Stimulated activated CD8-positive, alpha-beta memory T cell treated with anti-CD3 and anti-CD28 coated beads, Interleukin-7, amount 100 ng/mL, for 48 hours (primary cell): ENCODE data around the gene PCDHA6.
"Not testable (repeated sequence)": the region's sequence is repeated elsewhere in the genome, so short reads cannot be mapped to it uniquely, and the experiment has no call there.

Experiments used
- DNase-seq, 2 donors: peaks; one replicate each; pipeline ENCODE4 v3.0.0-alpha.2; 2020; ENCODE audit warnings: low read depth in 1 of 2; ENCODE audit errors: extremely low read depth in 1 of 2

PCDHA6 gene

GRCh38 chr5:140821375-140822280 lies 6.1 kb upstream of the PCDHA6 start, which contains the start of gene PCDHA5:
PCDHA5 (plus strand) TSS chr5:140821613.
- DNase-seq: no peak

GRCh38 chr5:140822281-140822629 lies 5.5 kb upstream of the PCDHA6 start:
- no peak for DNase-seq

GRCh38 chr5:140822969-140823368 lies 4.8 kb upstream of the PCDHA6 start:
- not testable (repeated sequence) for DNase-seq

- no peak for DNase-seq
Observed at GRCh38 chr5:140823475-140823874, 4.3 kb upstream of the PCDHA6 start.

GRCh38 chr5:140828362-140828737 lies 590 bp downstream of the PCDHA6 start:
- no peak for DNase-seq

- DNase-seq: not testable (repeated sequence)
Observed at GRCh38 chr5:140829511-140830501, 2.0 kb downstream of the PCDHA6 start.

GRCh38 chr5:140833993-140834392 lies 6.2 kb downstream of the PCDHA6 start, which contains the start of gene PCDHA7:
PCDHA7 (plus strand) TSS chr5:140834269; CDS start chr5:140834384, 115 bp downstream.
- no peak for DNase-seq

- DNase-seq: not testable (repeated sequence)
Observed at GRCh38 chr5:140834439-140835008, 6.8 kb downstream of the PCDHA6 start.

- DNase-seq: no peak
Observed at GRCh38 chr5:140835622-140836510, 8.1 kb downstream of the PCDHA6 start.

GRCh38 chr5:140840978-140841962 lies 13.5 kb downstream of the PCDHA6 start, which contains the start of gene PCDHA8:
PCDHA8 (plus strand) TSS chr5:140841187; CDS start chr5:140841322, 135 bp downstream.
- no peak for DNase-seq

- DNase-seq: no peak
Observed at GRCh38 chr5:140842798-140843733, 15.3 kb downstream of the PCDHA6 start.

- DNase-seq: not testable (repeated sequence)
Observed at GRCh38 chr5:140848139-140849102, 20.7 kb downstream of the PCDHA6 start, which contains the start of gene PCDHA9. PCDHA9 (plus strand) TSS chr5:140848382; CDS start chr5:140848496, 114 bp downstream.

GRCh38 chr5:140849831-140850634 lies 22.3 kb downstream of the PCDHA6 start:
- not testable (repeated sequence) for DNase-seq

GRCh38 chr5:140855772-140856674 lies 28.3 kb downstream of the PCDHA6 start, which contains the start of gene PCDHA10:
PCDHA10 (plus strand) TSS chr5:140855897; CDS start chr5:140856049, 152 bp downstream.
- no peak for DNase-seq
